MM.1S (cell line): ENCODE data around the gene TCEAL1.
"Not testable (repeated sequence)": the region's sequence is repeated elsewhere in the genome, so short reads cannot be mapped to it uniquely, and the experiment has no call there.

ENCODE experiments used
- DNase-seq: peaks from one replicate; pipeline ENCODE4 v3.0.0-alpha.2; 2015
- H2AFZ ChIP-seq: fragments of 300-600 bp; sonication (generic); 2 replicates; pipeline ENCODE4 v1.6.0; 2016; ENCODE audit warnings: antibody characterized with exemption, low read length
- H3F3A ChIP-seq: fragments of 300-600 bp; sonication (generic); 2 replicates; pipeline ENCODE4 v1.6.1; 2016; ENCODE audit warnings: mild to moderate bottlenecking, antibody characterized with exemption, low read length, moderate library complexity, mixed read lengths; ENCODE audit not compliant: insufficient read depth
- H3K27ac ChIP-seq: fragments of 300-600 bp; sonication (generic); 2 replicates; pipeline ENCODE4 v1.5.1; 2016; ENCODE audit warnings: mild to moderate bottlenecking, low read length
- H3K27me3 ChIP-seq: fragments of 300-600 bp; sonication (generic); replicated peaks from 2 replicates; pipeline ENCODE4 v1.6.0; 2016; ENCODE audit warnings: low read length; ENCODE audit not compliant: insufficient read depth
- H3K36me3 ChIP-seq: fragments of 300-600 bp; sonication (generic); replicated peaks from 2 replicates; pipeline ENCODE4 v1.6.1; 2016; ENCODE audit warnings: mild to moderate bottlenecking, low read length, mixed read lengths; ENCODE audit not compliant: insufficient read depth
- H3K4me1 ChIP-seq: fragments of 300-600 bp; sonication (generic); 2 replicates; pipeline ENCODE4 v1.6.1; 2016; ENCODE audit warnings: low read length, mixed read lengths
- H3K4me2 ChIP-seq: fragments of 300-600 bp; sonication (generic); 2 replicates; pipeline ENCODE4 v1.6.0; 2016; ENCODE audit warnings: low read depth, low read length
- H3K4me3 ChIP-seq: fragments of 300-600 bp; sonication (generic); 2 replicates; pipeline ENCODE4 v1.5.1; 2016; ENCODE audit warnings: low read length, mixed read lengths
- H3K79me2 ChIP-seq: fragments of 300-600 bp; sonication (generic); 2 replicates; pipeline ENCODE4 v1.6.1; 2016; ENCODE audit warnings: mixed run types, low read length, mixed read lengths
- H3K9ac ChIP-seq: fragments of 300-600 bp; sonication (generic); 2 replicates; pipeline ENCODE4 v1.6.1; 2016; ENCODE audit warnings: low read length, mixed read lengths
- H3K9me2 ChIP-seq: fragments of 300-600 bp; sonication (generic); replicated peaks from 2 replicates; pipeline ENCODE4 v1.6.1; 2016; ENCODE audit warnings: mild to moderate bottlenecking, low read length, mixed read lengths; ENCODE audit not compliant: insufficient read depth
- H3K9me3 ChIP-seq: fragments of 300-600 bp; sonication (generic); replicated peaks from 2 replicates; pipeline ENCODE4 v1.6.1; 2016; ENCODE audit warnings: mild to moderate bottlenecking, low read length, mixed read lengths; ENCODE audit not compliant: insufficient read depth
- H4K20me1 ChIP-seq: fragments of 300-600 bp; sonication (generic); 2 replicates; pipeline ENCODE4 v1.6.1; 2016; ENCODE audit warnings: mild to moderate bottlenecking, low read length, moderate library complexity, mixed read lengths; ENCODE audit not compliant: insufficient read depth
- CTCF ChIP-seq: fragments of 300-600 bp; sonication (generic); IDR thresholded peaks from 2 replicates; pipeline ENCODE4 v1.5.1; 2016; ENCODE audit warnings: antibody characterized with exemption, low read length, mixed read lengths
- EZH2 ChIP-seq: fragments of 300-600 bp; sonication (generic); optimal IDR thresholded peaks from 2 replicates; pipeline ENCODE3; 2017; ENCODE audit warnings: low read depth, mild to moderate bottlenecking, antibody characterized with exemption, low read length, mixed read lengths
- EZH2phosphoT487 ChIP-seq: fragments of 300-600 bp; sonication (generic); IDR thresholded peaks from 2 replicates; pipeline ENCODE4 v1.6.1; 2018; ENCODE audit warnings: antibody characterized with exemption, low read length

The TCEAL1 gene

GRCh38 chrX:103586314-103586646 is 42.5 kb upstream of the TCEAL1 start:
- Histone ChIP-seq H3K4me2 (peak overlapping the region; percentile 47; the same call in 1 of the 2 replicates), H3K27ac (no peak overlapping the region), H3K4me1 (no peaks in the 10 kb centered on the region), H3K4me3 (peak overlapping the region; percentile 79), H2AFZ (peak overlapping the region; percentile 74; the same call in 1 of the 2 replicates), H3K79me2 (peaks cover 4% of the 10 kb centered on the region; the same call in 1 of the 2 replicates), H4K20me1 (no peaks in the 10 kb centered on the region), H3K9ac (no peak overlapping the region), H3K9me3 (no peaks in the 10 kb centered on the region), H3F3A (no peaks in the 10 kb centered on the region), H3K36me3 (no peaks in the 10 kb centered on the region), H3K27me3 (no peaks in the 10 kb centered on the region), H3K9me2 (no peaks in the 10 kb centered on the region)
- TF ChIP-seq EZH2phosphoT487, result no peak
- no peak for TF ChIP-seq EZH2
- TF ChIP-seq CTCF, result no peak
- no peak for DNase-seq

GRCh38 chrX:103586659-103587058 is 42.1 kb upstream of the TCEAL1 start:
- no peak overlapping the region for H3K4me2 ChIP-seq
- TF ChIP-seq CTCF, result no peak
- no peak for TF ChIP-seq EZH2
- TF ChIP-seq EZH2phosphoT487, result no peak
- H2AFZ ChIP-seq, result no peak overlapping the region
- no peaks in the 10 kb centered on the region for H3K9me3 ChIP-seq
- H3K9me2 ChIP-seq, result no peaks in the 10 kb centered on the region
- no peaks in the 10 kb centered on the region for H3K27me3 ChIP-seq
- no peak overlapping the region for H3K9ac ChIP-seq
- H4K20me1 ChIP-seq, result no peaks in the 10 kb centered on the region
- no peak overlapping the region for H3K27ac ChIP-seq
- no peaks in the 10 kb centered on the region for H3K4me1 ChIP-seq
- H3F3A ChIP-seq, result no peaks in the 10 kb centered on the region
- DNase-seq, result no peak
- peaks cover 4% of the 10 kb centered on the region; the same call in 1 of the 2 replicates for H3K79me2 ChIP-seq
- H3K36me3 ChIP-seq, result no peaks in the 10 kb centered on the region
- no peak overlapping the region for H3K4me3 ChIP-seq

GRCh38 chrX:103592295-103592694 is 36.5 kb upstream of the TCEAL1 start:
- H3K9me3 ChIP-seq, H3K9me2 ChIP-seq, H3K9ac ChIP-seq, H2AFZ ChIP-seq, DNase-seq, H3K27me3 ChIP-seq, H3K27ac ChIP-seq, H3K36me3 ChIP-seq, H4K20me1 ChIP-seq, H3K79me2 ChIP-seq, H3F3A ChIP-seq, H3K4me2 ChIP-seq, H3K4me3 ChIP-seq, H3K4me1 ChIP-seq: not testable (repeated sequence)

GRCh38 chrX:103595202-103595601 is 33.6 kb upstream of the TCEAL1 start:
- not testable (repeated sequence) for DNase-seq, H3K9me2 ChIP-seq, H3K79me2 ChIP-seq, H3F3A ChIP-seq, H4K20me1 ChIP-seq, H3K9me3 ChIP-seq, H3K9ac ChIP-seq, H3K27me3 ChIP-seq, H3K4me3 ChIP-seq, H2AFZ ChIP-seq, H3K4me2 ChIP-seq, H3K36me3 ChIP-seq, H3K27ac ChIP-seq, H3K4me1 ChIP-seq
